CD4-positive, CD25-positive, alpha-beta regulatory T cell (primary cell): Measurements from ENCODE around the gene PLEKHO1. TPM values are rescaled to one million over a fixed set of nuclear protein-coding genes. Genes with fewer than 3 reads are reported as not detected.
A peak's percentile ranks its signal among the peaks of the same experiment; 100 is the strongest.

Experiments used
- ATAC-seq, 2 donors: fragments of 150-1000 bp; cut with Tn5 transposase; one replicate each; pipeline ENCODE4 v1.10.0; 2021; ENCODE audit warnings: low read depth in 2 of 2, moderate number of reproducible peaks in 2 of 2, moderate library complexity in 1 of 2
- DNase-seq, 3 donors: peaks; one replicate each; pipeline versions ENCODE4 v3.0.0 to v3.0.0-alpha.2; 2012 to 2022; ENCODE audit warnings: mixed read lengths in 1 of 3
- H3K27ac ChIP-seq: one replicate; pipeline ENCODE4 v1.7.0; 2013; ENCODE audit warnings: mild to moderate bottlenecking, low read length; ENCODE audit not compliant: insufficient read depth, poor library complexity, severe bottlenecking
- H3K27me3 ChIP-seq: one replicate; pipeline ENCODE4 v1.7.0; 2013; ENCODE audit warnings: low read length; ENCODE audit not compliant: control insufficient read depth, insufficient read depth
- H3K36me3 ChIP-seq: one replicate; pipeline ENCODE4 v1.7.0; 2013; ENCODE audit warnings: mild to moderate bottlenecking, low read length, moderate library complexity; ENCODE audit not compliant: control insufficient read depth, insufficient read depth
- H3K4me1 ChIP-seq: 2 replicates; pipeline ENCODE4 v1.7.0; 2013; ENCODE audit warnings: mild to moderate bottlenecking, low read length; ENCODE audit not compliant: insufficient read depth, control insufficient read depth, poor library complexity, severe bottlenecking
- H3K4me3 ChIP-seq: one replicate; pipeline ENCODE4 v1.7.0; 2013; ENCODE audit warnings: low read depth, mild to moderate bottlenecking, low read length, moderate library complexity
- H3K9me3 ChIP-seq, 2 experiments: 1 replicate in 1 of 2; 2 replicates in 1 of 2; pipeline ENCODE4 v1.7.0; 2013; ENCODE audit warnings: low read length in 2 of 2, mild to moderate bottlenecking in 1 of 2, moderate library complexity in 1 of 2; ENCODE audit not compliant: control insufficient read depth in 2 of 2
- H3K27ac Mint-ChIP-seq, 3 donors: one replicate each; pipeline ENCODE4 v1.8.0; 2020 to 2022; ENCODE audit warnings: mild to moderate bottlenecking in 3 of 3, mixed read lengths in 3 of 3, moderate library complexity in 2 of 3
- H3K27me3 Mint-ChIP-seq: one replicate; pipeline ENCODE4 v1.8.0; 2022; ENCODE audit warnings: mild to moderate bottlenecking, mixed read lengths
- H3K36me3 Mint-ChIP-seq: one replicate; pipeline ENCODE4 v1.8.0; 2020; ENCODE audit warnings: mixed read lengths
- H3K4me1 Mint-ChIP-seq, 4 donors: one replicate each; pipeline ENCODE4 v1.8.0; 2020 to 2022; ENCODE audit warnings: mixed read lengths in 4 of 4, mild to moderate bottlenecking in 1 of 4
- H3K4me3 Mint-ChIP-seq, 4 donors: one replicate each; pipeline ENCODE4 v1.8.0; 2020 to 2022; ENCODE audit warnings: mild to moderate bottlenecking in 4 of 4, mixed read lengths in 4 of 4, moderate library complexity in 3 of 4
- H3K9me3 Mint-ChIP-seq, 7 donors: one replicate each; pipeline ENCODE4 v1.8.0; 2020 to 2022; ENCODE audit warnings: mixed read lengths in 7 of 7, mild to moderate bottlenecking in 3 of 7, moderate library complexity in 2 of 7
- polyA plus RNA-seq, 4 donors: library from polyadenylated mRNA; unstranded; fragments of 300-500 nt; fragmentation: Illumina TruSeq; gene quantifications; one replicate each; pipeline ENCODE4 v1.2.3, GENCODE V29; 2021
- total RNA-seq: library from RNA; stranded (reverse); gene quantifications from one replicate; pipeline ENCODE4 v1.2.3, GENCODE V29; 2022

The PLEKHO1 gene
- total and polyA plus RNA-seq, 5 donors from 2014 or later: 21.5 to 61.0 (median 31.4) TPM

DNA sequence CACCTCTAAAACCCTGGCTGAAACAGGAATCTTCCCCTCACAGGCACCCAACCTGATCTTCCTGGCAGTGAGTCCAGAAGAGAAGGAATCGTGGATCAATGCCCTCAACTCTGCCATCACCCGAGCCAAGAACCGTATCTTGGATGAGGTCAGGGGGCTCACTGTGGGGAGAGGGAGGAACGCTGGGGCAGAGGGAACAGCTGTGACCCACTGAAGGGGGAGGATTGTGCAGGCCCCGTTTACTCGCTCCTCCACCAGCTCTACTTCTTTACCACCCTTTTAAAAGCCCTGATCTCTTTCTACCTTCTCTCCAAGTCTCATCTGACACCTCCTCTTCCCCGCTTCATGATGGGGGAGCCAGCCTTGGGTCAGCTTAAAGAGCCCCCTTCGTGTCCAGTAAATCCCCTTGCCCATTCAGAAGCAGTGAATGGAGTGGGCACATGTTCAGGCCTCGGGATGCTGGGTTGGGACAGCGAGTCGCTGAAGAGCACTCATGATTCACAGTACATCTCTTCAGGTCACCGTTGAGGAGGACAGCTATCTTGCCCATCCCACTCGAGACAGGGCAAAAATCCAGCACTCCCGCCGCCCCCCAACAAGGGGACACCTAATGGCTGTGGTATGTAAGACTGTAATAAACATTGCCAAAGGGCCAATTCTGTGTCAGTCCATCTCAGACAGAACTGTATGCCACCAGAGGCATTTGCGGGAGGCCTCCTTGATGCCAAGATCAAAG lies 7.3 kb downstream of the PLEKHO1 start:
- Mint-ChIP-seq H3K27ac (peak overlapping the region in 2 of 3 donors; percentile 57 to 78), H3K4me1 (peaks cover 20 to 64% (median 39%) of the 10 kb centered on the region in 4 donors), H3K27me3 (no peaks in the 10 kb centered on the region), H3K9me3 (no peaks in the 10 kb centered on the region), H3K4me3 (peak overlapping the region in 1 of 4 donors; percentile 77), H3K36me3 (peaks cover 52% of the 10 kb centered on the region)
- Histone ChIP-seq H3K4me3 (no peak overlapping the region), H3K36me3 (peaks cover 66% of the 10 kb centered on the region), H3K27me3 (no peaks in the 10 kb centered on the region), H3K27ac (no peak overlapping the region), H3K9me3 (no peaks in the 10 kb centered on the region), H3K4me1 (peaks cover 19% of the 10 kb centered on the region)
- ATAC-seq (no peak), DNase-seq (no peak)

DNA sequence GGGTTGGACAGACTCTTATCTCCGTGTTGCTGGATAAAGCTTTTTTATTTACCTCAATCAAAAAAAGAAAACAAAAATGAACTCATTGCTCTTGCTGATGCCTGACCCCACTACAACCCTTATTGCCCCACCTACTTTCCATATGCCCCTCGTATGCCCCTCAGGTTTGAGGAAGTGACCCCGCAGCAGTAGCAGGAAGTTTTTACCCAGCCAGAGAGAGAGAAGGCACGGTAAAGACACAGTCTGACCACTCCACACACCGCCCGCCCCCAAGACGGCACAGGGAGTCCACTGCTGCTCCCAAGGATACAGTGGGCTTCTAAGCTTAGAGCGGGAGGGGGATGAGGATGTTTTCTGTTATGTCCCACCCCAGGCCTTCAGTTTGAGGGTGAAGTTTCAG lies 9.8 kb downstream of the PLEKHO1 start:
- peaks cover 13 to 55% (median 27%) of the 10 kb centered on the region in 4 donors for H3K4me1 Mint-ChIP-seq
- H3K36me3 Mint-ChIP-seq: peaks cover 36% of the 10 kb centered on the region
- H3K27ac Mint-ChIP-seq: peak overlapping the region in 2 of 3 donors; percentile 44 to 59
- Histone ChIP-seq H3K27ac (peak overlapping the region; percentile 0), H3K9me3 (no peaks in the 10 kb centered on the region), H3K27me3 (no peaks in the 10 kb centered on the region), H3K4me3 (no peak overlapping the region), H3K4me1 (peaks cover 5% of the 10 kb centered on the region), H3K36me3 (peaks cover 53% of the 10 kb centered on the region)
- no peak overlapping the region for H3K4me3 Mint-ChIP-seq
- ATAC-seq (no peak), DNase-seq (no peak)
- H3K9me3 Mint-ChIP-seq: no peaks in the 10 kb centered on the region
- no peaks in the 10 kb centered on the region for H3K27me3 Mint-ChIP-seq

DNA sequence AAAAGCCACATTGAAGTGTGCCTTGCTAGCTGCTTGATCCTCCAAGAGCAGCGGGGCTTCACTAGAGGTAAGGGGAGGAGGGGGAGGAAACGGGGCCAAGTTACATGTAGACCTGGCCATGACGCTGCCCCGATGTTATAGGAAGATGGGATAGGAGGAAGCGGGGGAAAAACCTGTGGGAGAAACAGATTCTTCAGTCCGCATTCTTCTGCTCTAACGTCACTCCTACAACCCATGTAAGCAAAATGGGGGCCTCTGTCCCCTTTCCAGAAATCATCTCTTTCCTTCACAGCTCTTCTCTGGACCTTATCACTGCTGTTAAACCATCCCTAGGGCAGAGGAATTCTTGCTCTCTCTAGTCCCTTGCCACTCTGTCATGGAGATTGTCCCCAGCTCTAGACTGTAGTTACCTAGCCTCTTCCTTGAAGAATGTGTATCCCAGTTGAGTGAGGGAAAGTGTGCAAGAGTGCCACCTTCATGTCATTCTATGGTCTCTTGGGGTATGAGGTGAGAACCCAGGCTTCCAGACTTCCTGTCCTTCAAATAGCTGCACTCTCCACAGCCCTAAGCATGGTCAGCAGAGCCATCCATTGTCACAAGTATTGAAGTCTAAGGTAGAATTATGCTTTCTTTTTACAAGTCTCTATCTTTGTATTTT lies 11.4 kb downstream of the PLEKHO1 start:
- Histone ChIP-seq H3K27me3 (no peaks in the 10 kb centered on the region), H3K9me3 (no peaks in the 10 kb centered on the region), H3K36me3 (peaks cover 39% of the 10 kb centered on the region), H3K4me3 (no peak overlapping the region), H3K27ac (no peak overlapping the region), H3K4me1 (peaks cover 5% of the 10 kb centered on the region)
- Mint-ChIP-seq H3K4me3 (no peak overlapping the region), H3K27ac (peak overlapping the region; percentile 36 to 76 (median 65)), H3K27me3 (no peaks in the 10 kb centered on the region), H3K9me3 (no peaks in the 10 kb centered on the region), H3K36me3 (peaks cover 22% of the 10 kb centered on the region), H3K4me1 (peaks cover 13 to 55% (median 20%) of the 10 kb centered on the region in 4 donors)
- ATAC-seq: no peak
- no peak for DNase-seq

DNA sequence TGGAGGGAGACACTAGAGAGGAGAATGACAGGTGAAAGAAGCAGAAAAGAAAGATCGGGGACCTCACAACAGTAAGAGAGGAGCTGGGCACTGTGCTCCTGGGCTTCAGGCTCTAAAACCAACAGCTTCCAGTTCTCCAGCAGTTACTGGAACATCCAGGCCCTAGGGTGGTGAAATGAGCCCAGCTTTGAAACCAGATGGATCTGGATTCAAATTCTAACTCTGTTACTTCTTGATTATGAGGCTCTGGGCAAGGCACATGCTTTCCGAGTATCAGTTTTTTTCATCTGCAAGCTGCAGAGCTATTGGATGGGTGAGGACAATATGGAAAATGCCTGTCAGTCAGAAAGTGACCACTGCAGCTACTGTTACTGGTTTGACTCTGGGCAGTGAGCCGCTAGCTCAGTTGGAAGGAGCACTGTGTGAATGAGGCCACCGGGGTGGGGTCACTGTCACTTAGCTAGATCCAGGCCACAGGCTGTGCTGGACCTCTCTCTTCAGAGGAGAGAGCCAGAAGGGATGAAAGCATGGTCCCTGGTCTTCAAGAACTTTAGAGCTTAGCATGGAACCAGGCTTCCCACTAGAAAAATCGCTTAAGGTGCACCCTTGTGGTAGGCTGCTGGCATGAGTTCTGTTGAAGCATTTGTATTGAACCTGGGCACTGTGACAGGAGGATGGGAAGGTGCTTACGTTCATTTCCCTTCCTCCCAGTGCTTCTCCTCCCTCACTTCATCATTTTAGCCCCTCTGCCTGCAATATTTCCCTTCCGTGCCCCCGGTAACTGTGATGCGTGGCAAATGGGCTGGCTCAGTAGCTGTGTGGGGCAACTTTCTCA lies 12.2 kb downstream of the PLEKHO1 start:
- DNase-seq: peak in 1 of 3 donors; percentile 50
- no peaks in the 10 kb centered on the region for H3K27me3 Mint-ChIP-seq
- no peaks in the 10 kb centered on the region for H3K9me3 Mint-ChIP-seq
- no peak overlapping the region for H3K4me3 Mint-ChIP-seq
- Histone ChIP-seq H3K27ac (no peak overlapping the region), H3K4me3 (no peak overlapping the region), H3K9me3 (no peaks in the 10 kb centered on the region), H3K36me3 (peaks cover 30% of the 10 kb centered on the region), H3K4me1 (peaks cover 5% of the 10 kb centered on the region), H3K27me3 (no peaks in the 10 kb centered on the region)
- peak overlapping the region in 2 of 3 donors; percentile 62 to 73 for H3K27ac Mint-ChIP-seq
- peaks cover 16% of the 10 kb centered on the region for H3K36me3 Mint-ChIP-seq
- peak in 1 of 2 donors; percentile 25 for ATAC-seq
- peaks cover 7 to 55% (median 18%) of the 10 kb centered on the region in 4 donors for H3K4me1 Mint-ChIP-seq

DNA sequence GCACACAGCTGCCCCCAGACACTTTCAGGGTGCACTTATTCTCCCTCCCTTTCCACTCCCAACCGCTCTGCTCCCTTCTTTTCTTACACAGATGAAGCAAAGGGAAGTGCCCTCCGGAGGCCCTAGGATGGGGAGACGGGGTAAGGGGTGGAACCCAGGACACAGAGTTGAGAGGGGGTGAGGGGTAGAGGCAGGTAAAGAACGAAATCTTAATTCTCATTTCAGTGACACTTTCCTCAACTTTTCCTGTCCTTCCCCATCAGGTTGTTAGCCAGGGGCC lies 12.8 kb downstream of the PLEKHO1 start:
- Mint-ChIP-seq H3K36me3 (peaks cover 15% of the 10 kb centered on the region), H3K27me3 (no peaks in the 10 kb centered on the region), H3K4me1 (peaks cover 7 to 54% (median 17%) of the 10 kb centered on the region in 4 donors), H3K27ac (peak overlapping the region in 2 of 3 donors; percentile 62 to 73), H3K4me3 (no peak overlapping the region), H3K9me3 (no peaks in the 10 kb centered on the region)
- ATAC-seq (no peak), DNase-seq (no peak)
- no peaks in the 10 kb centered on the region for H3K27me3 ChIP-seq
- no peak overlapping the region for H3K27ac ChIP-seq
- H3K4me1 ChIP-seq: peaks cover 5% of the 10 kb centered on the region
- H3K4me3 ChIP-seq: no peak overlapping the region
- H3K9me3 ChIP-seq: no peaks in the 10 kb centered on the region
- peaks cover 24% of the 10 kb centered on the region for H3K36me3 ChIP-seq

DNA sequence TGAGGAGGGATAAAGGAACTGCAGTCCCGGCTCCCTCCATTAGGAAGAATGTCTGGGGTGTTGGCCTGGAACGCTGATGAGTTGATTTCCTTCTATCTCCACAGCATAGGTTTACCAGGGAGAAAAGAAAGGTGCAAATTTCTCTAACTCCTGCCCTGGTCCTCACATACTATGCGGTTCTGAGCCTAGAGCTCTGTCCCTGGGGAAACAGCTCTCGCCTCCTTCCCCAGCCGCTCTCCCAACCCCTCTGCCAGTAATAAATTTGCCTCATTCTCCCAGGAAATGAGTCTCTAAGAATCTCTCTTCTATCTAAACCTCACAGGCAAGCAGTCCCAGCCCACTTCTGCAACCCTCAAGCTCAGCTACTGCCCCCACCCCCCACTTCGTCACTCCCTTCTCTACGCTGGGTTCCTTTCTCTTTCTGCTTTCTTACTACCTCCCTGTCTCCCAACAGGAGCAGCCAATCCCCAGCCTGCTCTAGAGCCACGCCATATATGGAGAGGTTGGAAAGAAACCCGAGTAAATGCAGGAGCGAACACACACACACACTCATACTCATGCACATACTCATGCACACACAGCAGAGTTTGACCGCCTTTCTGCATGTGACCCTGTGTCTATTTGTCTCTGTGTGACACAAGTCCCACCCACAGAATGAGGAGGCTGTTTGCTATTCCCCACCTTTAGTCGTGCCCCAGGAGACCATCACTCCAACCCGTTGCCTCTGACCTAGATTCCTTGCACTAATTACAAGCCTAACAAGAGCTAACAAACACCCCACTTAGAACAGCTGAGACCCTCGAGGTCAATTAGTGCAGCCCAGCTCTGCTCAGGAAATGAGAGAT lies 13.4 kb downstream of the PLEKHO1 start:
- H3K9me3 Mint-ChIP-seq: no peaks in the 10 kb centered on the region
- H3K9me3 ChIP-seq: no peaks in the 10 kb centered on the region
- no peak overlapping the region for H3K4me3 ChIP-seq
- DNase-seq (no peak), ATAC-seq (peak; percentile 15 to 17)
- H3K27ac Mint-ChIP-seq: peak overlapping the region in 2 of 3 donors; percentile 62 to 73
- H3K27ac ChIP-seq: no peak overlapping the region
- H3K27me3 Mint-ChIP-seq: no peaks in the 10 kb centered on the region
- H3K4me1 ChIP-seq: peaks cover 5% of the 10 kb centered on the region
- H3K36me3 Mint-ChIP-seq: peaks cover 9% of the 10 kb centered on the region
- H3K4me1 Mint-ChIP-seq: peaks cover 7 to 48% (median 13%) of the 10 kb centered on the region in 4 donors
- no peak overlapping the region for H3K4me3 Mint-ChIP-seq
- no peaks in the 10 kb centered on the region for H3K27me3 ChIP-seq
- peaks cover 19% of the 10 kb centered on the region for H3K36me3 ChIP-seq

DNA sequence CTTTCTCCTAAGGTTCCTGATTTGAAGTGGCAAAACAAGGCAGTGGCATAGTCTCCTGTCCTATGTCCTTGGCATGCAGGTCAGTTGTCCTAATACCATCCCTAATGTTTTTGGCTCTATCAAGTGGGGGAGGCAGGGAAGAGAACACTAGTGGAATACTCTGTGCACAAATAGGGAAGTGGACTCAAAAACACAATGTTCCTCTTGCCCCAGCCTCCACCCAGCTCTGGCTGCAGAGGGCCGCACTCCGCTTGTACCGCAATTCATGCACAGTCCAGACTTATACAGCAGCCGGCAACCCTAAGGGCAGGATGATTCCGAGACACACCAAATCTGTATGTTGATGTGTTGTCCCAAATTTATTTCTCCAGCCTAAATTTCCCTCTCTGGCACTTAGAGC lies 14.5 kb downstream of the PLEKHO1 start:
- peaks cover 6% of the 10 kb centered on the region for H3K36me3 Mint-ChIP-seq
- DNase-seq (no peak), ATAC-seq (no peak)
- H3K27ac Mint-ChIP-seq: peak overlapping the region in 1 of 3 donors; percentile 35
- peaks cover 6% of the 10 kb centered on the region for H3K4me1 ChIP-seq
- H3K27me3 Mint-ChIP-seq: no peaks in the 10 kb centered on the region
- H3K9me3 Mint-ChIP-seq: no peaks in the 10 kb centered on the region
- no peaks in the 10 kb centered on the region for H3K27me3 ChIP-seq
- H3K9me3 ChIP-seq: no peaks in the 10 kb centered on the region
- H3K27ac ChIP-seq: no peak overlapping the region
- peaks cover 7 to 46% (median 11%) of the 10 kb centered on the region in 4 donors for H3K4me1 Mint-ChIP-seq
- no peak overlapping the region for H3K4me3 ChIP-seq
- H3K36me3 ChIP-seq: peaks cover 7% of the 10 kb centered on the region
- H3K4me3 Mint-ChIP-seq: no peak overlapping the region
